ENCODE measurements around the gene RNPS1.

Gene RNPS1

GRCh38 chr16:2267913-2268666 is at the start of gene RNPS1:
Gene RNPS1 (minus strand): TSS chr16:2268126. CDS start chr16:2264643, 3,483 bp downstream.
- FAIRE-seq = no peak

GRCh38 chr16:2317231-2318020 is 49.5 kb upstream of the RNPS1 start:
- FAIRE-seq = no peak

- no peak for FAIRE-seq
Measured at GRCh38 chr16:2308089-2308962, 40.4 kb upstream of the RNPS1 start.

- no peak for FAIRE-seq
Measured at GRCh38 chr16:2299915-2300192, 31.9 kb upstream of the RNPS1 start.

- no peak for FAIRE-seq
Measured at GRCh38 chr16:2299121-2299914, 31.4 kb upstream of the RNPS1 start.

- no peak for FAIRE-seq
Measured at GRCh38 chr16:2298621-2299020, 30.7 kb upstream of the RNPS1 start.

- FAIRE-seq = no peak
Measured at GRCh38 chr16:2297506-2297860, 29.6 kb upstream of the RNPS1 start.

- FAIRE-seq = no peak
Measured at GRCh38 chr16:2296661-2297505, 29.0 kb upstream of the RNPS1 start.

- no peak for FAIRE-seq
Measured at GRCh38 chr16:2295056-2295798, 27.3 kb upstream of the RNPS1 start.

GRCh38 chr16:2292221-2292620 is 24.3 kb upstream of the RNPS1 start:
- FAIRE-seq = no peak

GRCh38 chr16:2289282-2289681 is 21.4 kb upstream of the RNPS1 start:
- FAIRE-seq = no peak

GRCh38 chr16:2288726-2289125 is 20.8 kb upstream of the RNPS1 start:
- no peak for FAIRE-seq

GRCh38 chr16:2287916-2288547 is 20.1 kb upstream of the RNPS1 start:
- no peak for FAIRE-seq

- FAIRE-seq = no peak
Measured at GRCh38 chr16:2286550-2286949, 18.6 kb upstream of the RNPS1 start.

GRCh38 chr16:2285731-2286191 is 17.8 kb upstream of the RNPS1 start:
- no peak for FAIRE-seq

GRCh38 chr16:2284797-2285576 is 17.1 kb upstream of the RNPS1 start:
- no peak for FAIRE-seq

- no peak for FAIRE-seq
Measured at GRCh38 chr16:2284001-2284770, 16.3 kb upstream of the RNPS1 start.

GRCh38 chr16:2282866-2283555 is 15.1 kb upstream of the RNPS1 start:
- no peak for FAIRE-seq

Data from colon (tissue), 2 donors.